G401 (cell line): ENCODE data around the gene CXCL8. TPM values are rescaled to one million over a fixed set of nuclear protein-coding genes. Genes with fewer than 3 reads are reported as not detected.

Source experiments
- DNase-seq: peaks from one replicate; pipeline ENCODE4 v3.0.0-alpha.2; 2015; ENCODE audit warnings: low spot score
- in situ Hi-C: cut with HindIII; loops from 2 replicates; pipeline ENCODE4 v1.10.0; 2016; ENCODE audit warnings: low sequenced_read_pairs, mixed read lengths
- total RNA-seq: library from RNA; depleted of rRNA; stranded (reverse); fragments of >200 nt; shearing (Covaris generic); gene quantifications from 2 replicates; pipeline ENCODE4 v1.2.3, GENCODE V29; 2014

CXCL8 gene
- total RNA-seq, 1 experiment from 2014 or later, result not detected

DNA sequence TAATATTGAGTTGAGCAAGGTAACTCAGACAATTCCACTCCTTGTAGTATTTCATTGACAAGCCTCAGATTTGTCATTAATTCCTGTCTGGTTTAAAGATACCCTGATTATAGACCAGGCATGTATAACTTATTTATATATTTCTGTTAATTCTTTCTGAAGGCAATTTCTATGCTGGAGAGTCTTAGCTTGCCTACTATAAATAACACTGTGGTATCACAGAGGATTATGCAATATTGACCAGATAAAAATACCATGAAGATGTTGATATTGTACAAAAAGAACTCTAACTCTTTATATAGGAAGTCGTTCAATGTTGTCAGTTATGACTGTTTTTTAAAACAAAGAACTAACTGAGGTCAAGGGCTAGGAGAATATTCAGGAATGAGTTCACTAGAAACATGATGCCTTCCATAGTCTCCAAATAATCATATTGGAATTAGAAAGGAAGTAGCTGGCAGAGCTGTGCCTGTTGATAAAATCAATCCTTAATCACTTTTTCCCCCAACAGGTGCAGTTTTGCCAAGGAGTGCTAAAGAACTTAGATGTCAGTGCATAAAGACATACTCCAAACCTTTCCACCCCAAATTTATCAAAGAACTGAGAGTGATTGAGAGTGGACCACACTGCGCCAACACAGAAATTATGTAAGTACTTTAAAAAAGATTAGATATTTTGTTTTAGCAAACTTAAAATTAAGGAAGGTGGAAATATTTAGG is 821 bp downstream of the CXCL8 start:
- DNase-seq, result no peak
- in situ Hi-C loops, result no loop called here

DNA sequence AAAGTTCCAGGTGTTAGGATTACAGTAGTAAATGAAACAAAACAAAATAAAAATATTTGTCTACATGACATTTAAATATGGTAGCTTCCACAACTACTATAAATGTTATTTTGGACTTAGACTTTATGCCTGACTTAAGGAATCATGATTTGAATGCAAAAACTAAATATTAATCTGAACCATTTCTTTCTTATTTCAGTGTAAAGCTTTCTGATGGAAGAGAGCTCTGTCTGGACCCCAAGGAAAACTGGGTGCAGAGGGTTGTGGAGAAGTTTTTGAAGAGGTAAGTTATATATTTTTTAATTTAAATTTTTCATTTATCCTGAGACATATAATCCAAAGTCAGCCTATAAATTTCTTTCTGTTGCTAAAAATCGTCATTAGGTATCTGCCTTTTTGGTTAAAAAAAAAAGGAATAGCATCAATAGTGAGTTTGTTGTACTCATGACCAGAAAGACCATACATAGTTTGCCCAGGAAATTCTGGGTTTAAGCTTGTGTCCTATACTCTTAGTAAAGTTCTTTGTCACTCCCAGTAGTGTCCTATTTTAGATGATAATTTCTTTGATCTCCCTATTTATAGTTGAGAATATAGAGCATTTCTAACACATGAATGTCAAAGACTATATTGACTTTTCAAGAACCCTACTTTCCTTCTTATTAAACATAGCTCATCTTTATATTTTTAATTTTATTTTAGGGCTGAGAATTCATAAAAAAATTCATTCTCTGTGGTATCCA is 1.6 kb downstream of the CXCL8 start:
- in situ Hi-C loops, result no loop called here

DNA sequence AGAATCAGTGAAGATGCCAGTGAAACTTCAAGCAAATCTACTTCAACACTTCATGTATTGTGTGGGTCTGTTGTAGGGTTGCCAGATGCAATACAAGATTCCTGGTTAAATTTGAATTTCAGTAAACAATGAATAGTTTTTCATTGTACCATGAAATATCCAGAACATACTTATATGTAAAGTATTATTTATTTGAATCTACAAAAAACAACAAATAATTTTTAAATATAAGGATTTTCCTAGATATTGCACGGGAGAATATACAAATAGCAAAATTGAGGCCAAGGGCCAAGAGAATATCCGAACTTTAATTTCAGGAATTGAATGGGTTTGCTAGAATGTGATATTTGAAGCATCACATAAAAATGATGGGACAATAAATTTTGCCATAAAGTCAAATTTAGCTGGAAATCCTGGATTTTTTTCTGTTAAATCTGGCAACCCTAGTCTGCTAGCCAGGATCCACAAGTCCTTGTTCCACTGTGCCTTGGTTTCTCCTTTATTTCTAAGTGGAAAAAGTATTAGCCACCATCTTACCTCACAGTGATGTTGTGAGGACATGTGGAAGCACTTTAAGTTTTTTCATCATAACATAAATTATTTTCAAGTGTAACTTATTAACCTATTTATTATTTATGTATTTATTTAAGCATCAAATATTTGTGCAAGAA is 2.3 kb downstream of the CXCL8 start:
- no peak for DNase-seq
- in situ Hi-C loops, result no loop called here

More for the DNA sequence above, 1.6 kb downstream of the CXCL8 start:
- DNase-seq, result no peak

DNA sequence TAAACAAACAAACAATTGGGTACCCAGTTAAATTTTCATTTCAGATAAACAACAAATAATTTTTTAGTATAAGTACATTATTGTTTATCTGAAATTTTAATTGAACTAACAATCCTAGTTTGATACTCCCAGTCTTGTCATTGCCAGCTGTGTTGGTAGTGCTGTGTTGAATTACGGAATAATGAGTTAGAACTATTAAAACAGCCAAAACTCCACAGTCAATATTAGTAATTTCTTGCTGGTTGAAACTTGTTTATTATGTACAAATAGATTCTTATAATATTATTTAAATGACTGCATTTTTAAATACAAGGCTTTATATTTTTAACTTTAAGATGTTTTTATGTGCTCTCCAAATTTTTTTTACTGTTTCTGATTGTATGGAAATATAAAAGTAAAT is 2.9 kb downstream of the CXCL8 start:
- DNase-seq, result no peak
- in situ Hi-C loops, result no loop called here

DNA sequence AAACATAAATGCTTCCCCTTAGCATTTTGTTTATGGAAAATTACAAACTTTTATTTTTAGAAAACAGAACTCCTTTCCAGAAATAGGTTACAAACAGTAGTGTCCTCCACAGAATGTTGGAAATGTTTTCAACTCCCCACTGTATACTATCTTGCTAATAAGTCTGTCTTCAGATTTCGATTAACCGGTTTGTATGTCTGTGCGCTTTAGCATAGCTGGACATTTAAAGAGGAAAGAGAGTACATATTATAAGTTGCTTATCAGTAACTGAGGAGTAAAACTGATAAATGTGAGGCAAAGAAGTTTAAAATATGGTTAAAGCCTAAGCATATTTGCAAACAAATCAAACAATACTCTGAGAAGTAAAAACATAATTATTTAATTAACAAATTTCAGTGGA is 3.4 kb downstream of the CXCL8 start:
- in situ Hi-C loops, result no loop called here
- DNase-seq, result no peak

DNA sequence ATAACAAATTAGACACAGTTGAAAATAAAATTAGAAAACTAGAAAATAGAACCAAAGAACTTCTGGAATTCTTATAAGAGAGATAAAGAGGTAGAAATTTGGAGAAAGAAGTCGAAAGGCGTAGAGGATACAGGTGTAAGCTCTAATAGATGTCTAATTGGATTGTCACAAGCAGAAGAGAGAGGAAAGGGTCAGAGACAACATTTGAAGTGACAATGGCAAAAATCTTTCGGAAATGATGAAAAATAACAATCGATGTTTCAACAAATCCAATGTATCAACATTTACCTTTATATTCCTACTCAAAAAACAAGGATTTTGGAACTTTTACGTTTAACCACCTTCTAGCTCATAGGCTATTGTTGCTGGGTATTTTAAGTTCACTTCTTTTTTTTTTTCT is 3.8 kb downstream of the CXCL8 start:
- in situ Hi-C loops, result no loop called here
- DNase-seq, result no peak

DNA sequence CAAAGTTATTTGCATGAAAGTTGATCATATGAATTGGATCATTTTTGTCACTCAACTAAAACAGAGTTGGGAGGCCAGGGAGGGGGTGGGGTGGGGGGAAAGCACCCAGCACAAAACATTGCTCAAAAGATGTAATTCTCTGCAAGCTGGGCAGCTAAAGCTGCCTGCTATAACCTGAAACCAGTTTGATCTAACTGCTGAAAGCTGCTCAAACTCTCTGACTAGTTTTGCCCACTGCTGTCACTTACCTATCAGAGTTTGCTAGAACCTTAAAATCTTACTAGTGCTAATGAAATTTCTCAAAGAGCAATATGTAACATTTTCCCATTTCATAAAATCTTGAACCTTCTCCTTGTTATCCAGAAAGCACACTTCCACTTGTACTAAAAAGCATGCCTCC is 10.4 kb downstream of the CXCL8 start:
- in situ Hi-C loops, result no loop called here
- DNase-seq, result no peak

DNA sequence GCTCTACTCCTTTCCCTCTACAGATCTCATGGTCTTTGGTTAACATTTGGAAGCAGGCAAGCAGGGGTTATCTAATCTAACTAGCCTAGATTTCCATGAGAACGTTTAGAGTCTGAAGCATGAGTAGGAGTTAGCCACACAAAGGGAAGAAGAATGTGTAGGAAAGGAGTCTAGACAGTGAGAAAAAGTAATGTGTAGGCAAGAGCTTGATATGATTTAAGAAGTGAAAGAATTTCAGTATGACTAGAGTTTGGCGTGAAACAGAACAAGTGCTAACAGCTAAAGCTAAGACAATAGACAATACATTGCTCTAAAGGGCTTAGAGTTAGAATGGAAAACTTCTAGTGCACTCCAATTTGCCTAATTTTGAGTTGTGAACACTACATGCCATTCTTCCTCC is 10.8 kb downstream of the CXCL8 start:
- in situ Hi-C loops, result no loop called here
- no peak for DNase-seq

DNA sequence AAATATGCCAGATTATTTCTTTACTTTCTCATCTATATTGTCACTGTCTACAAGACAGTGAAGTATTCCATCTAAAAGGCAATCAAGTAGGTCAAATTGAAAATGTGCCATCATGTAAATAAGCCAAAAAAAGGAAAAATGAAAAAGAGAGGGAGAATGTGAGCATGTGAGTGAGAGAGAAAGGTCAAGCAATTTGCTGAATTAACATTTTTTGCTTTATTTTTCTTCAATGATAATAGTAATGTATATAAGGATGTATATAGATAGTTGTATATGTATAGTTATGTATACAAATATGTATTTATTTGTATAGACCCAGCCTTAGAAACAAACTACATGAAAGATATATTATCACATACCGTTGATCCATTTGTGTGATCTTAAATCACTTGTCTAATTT is 11.5 kb downstream of the CXCL8 start:
- in situ Hi-C loops, result no loop called here
- DNase-seq, result no peak

DNA sequence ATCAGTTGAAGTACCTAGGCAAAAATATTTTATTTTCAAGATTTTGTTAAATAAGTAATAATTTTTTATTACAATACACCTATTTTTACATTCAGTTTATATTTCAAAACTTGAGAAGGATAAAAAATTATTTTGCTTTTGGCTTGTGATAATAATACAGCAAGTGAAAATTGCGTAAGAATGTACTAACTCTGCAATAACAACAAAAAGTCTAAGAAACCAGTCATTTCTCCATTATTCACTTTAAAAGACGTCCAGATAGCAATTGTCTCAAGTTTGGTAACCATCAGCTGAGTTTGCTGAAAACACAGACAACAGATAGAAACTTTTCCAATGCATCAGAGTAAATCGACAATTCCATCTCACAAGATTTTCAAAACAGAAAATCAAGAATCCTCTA is 12.1 kb downstream of the CXCL8 start:
- no peak for DNase-seq
- in situ Hi-C loops, result no loop called here

DNA sequence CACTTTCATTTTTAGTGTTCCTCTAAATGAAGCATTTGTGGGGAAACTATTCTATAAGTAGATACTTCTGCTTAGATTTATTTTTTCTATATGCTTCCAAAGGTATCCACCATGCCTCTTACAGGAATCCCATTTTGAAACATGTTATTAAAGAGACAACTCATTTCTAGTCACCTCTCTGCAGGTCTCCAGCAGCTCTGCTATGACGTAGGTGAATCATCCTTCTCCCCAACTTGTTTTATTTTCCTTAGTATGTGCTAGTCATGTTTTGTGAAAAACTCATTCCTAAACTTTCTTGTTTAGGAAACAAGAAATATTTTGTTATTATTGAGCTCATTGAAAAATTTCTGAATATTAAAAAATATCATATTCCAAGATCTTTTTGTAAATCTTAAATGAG is 12.8 kb downstream of the CXCL8 start:
- in situ Hi-C loops, result no loop called here
- no peak for DNase-seq

DNA sequence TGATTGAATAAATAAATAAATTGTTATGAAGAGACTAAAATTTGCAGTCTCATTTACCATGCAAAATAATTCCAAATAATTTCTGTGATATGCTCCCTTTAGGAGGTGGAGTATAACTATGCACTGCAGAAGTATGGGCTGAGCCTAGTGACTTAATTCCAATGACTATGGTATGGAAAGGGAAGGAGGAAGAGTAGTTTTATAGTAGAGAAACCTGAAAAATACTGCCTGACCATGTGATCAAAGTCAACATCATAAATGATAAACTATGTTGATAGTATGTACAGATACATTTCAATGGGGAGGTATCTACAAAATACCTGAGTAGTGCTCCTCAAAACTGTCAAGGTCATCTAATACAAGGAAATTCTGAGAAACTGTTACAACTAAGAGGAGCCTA is 14.6 kb downstream of the CXCL8 start:
- in situ Hi-C loops, result no loop called here
- DNase-seq, result no peak

DNA sequence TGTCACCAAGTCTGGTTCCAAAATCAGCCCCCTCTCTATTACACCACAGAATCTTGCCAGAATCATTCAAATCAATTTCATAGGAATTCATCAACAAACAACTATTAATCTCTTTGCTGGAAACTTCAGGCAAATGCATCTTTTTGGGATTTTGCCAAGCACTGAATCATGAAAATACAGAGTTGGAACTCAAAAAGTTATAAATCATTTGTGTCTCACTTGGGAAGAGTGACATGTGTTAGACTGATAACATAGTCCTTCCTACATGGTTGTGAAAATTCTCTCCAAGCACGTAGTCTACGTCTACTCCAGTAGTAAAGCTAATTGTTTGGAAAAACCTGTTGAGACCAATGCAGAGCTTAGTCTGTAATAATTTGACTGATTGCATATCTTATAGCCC is 19.0 kb downstream of the CXCL8 start:
- in situ Hi-C loops, result no loop called here
- no peak for DNase-seq

DNA sequence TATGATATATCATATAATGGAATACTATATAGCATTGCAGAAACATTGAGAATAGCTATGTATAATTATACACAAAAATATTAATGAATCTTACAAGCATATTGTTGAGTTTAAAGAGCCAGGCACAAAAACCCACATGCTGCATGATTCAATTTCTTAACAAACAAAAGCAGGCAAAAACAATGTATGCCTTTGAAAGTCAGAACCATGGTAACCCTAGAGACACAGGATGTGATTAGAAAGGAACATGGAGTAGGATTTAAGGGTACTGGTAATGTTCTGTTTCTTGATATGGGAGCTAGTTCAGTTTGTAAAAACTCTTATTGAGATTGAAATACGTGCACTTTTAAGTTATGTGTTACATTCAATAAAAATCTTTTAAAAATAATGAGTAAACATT is 21.5 kb downstream of the CXCL8 start:
- no peak for DNase-seq
- in situ Hi-C loops, result no loop called here

DNA sequence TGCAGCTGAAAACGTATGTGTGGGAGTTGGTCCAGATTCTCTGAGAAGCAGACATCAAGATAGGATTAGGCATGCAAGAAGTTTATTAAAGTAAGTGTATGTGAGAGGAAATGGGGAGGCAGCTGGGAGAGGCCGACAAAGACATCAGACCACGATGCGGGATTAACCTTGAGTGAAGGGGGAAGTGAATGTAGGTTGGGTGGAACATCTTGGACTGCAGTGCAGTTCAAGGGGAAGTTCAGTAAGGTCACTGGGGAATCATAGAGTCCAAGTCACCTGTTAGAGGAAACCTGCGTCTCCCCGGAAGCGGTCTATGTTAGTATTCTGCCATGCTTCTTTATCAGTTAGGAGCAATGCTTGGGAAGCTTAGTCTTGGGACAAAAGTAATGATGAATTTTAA is 22.0 kb downstream of the CXCL8 start:
- in situ Hi-C loops, result no loop called here

DNA sequence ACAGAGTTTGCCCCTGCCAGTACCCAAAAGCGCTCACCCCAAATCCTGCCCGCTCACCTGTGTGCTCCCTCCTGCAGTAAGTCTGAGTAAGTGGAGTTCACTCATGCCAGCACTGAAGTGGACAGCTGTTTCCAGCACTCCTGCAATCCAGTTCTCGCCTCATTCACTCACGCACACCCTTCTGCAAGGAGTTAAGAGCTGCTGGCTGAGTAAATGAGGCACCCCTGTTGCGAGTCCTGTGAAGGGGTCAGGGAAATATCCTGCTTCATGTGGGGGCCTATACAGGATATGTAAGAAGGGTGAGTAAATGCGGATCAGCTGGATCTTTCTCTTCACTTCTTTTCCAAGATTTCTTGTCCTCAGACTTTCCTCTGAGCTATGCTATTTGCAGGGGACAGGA is 23.5 kb downstream of the CXCL8 start:
- in situ Hi-C loops, result no loop called here
- DNase-seq, result no peak

More for the DNA sequence above, 22.0 kb downstream of the CXCL8 start:
- no peak for DNase-seq

DNA sequence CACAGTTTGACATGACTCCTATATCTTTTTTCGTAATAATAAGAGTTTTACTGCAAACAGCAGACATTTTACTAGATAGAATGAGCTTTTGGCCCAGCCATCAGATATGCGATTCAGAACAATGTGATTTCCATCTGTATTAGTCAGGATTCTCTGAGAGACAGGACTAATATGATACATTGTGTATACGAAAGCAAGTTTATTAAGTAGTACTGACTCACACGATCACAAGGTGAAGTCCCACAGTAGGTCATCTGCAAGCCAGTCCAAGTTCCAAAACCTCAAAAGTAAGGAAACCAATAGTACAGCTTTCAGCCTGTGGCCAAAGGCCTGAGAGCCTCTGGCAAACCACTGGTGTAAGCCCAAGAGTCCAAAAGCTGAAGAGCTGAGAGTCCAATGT is 24.1 kb downstream of the CXCL8 start:
- in situ Hi-C loops, result no loop called here

DNA sequence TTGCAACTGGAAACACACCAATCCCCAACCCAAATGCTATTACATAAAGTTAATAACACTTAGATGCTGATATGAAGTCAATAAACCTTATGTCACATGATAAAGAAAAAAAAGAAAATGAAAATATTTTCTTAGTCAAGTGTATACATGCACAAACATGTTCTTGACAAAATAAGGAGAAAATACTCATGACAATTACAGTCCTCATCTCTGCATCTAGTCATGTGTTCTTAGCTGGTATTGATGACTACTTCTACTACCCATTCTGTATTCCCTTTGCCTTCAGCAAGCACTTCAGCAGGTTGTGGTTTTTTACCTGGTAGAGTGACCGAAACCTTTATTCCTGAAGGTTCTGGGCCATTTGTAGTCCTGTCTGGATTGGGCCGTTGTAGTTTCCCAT is 24.9 kb downstream of the CXCL8 start:
- in situ Hi-C loops, result no loop called here

More for the DNA sequence above, 24.1 kb downstream of the CXCL8 start:
- DNase-seq, result no peak

DNA sequence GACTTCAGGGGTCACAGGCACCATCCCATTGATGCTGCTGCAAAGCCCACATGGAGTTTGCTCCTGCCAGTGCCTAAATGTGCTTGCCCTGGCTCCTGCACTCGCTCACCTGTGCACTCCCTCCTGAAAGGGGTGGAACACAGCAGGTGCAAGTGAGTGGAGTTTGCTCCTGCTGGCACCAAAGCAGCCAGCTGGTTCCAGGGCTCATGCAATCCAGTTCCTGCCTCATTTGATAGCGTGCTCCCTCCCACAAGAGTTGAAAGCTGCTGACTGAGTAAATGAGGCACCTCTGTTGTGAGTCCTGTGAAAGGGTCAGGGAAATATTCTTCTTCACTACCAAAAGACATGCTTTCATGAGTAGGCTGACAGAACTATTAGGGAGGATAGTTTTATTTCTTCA is 30.5 kb downstream of the CXCL8 start:
- DNase-seq, result no peak
- in situ Hi-C loops, result no loop called here

More for the DNA sequence above, 24.9 kb downstream of the CXCL8 start:
- no peak for DNase-seq

DNA sequence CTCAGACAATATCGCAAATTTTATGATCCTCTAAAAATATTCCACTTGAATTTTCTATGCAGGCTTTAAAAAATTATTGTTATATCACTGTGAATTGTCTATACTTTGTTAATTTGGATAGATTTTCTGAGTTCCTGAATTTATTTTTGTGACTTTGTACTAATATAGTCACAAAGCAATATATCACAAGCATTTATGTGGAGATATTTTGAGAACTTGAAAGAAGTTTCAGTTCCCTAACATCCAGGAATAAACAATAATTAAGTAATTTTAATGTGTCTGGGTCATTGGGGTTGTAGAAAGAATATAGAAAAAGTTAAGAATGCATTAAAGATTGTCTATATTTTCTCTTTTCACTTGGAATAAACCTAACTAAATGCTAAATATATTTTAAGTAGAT is 32.0 kb downstream of the CXCL8 start:
- in situ Hi-C loops, result no loop called here

More for the DNA sequence above, 32.0 kb downstream of the CXCL8 start:
- DNase-seq, result no peak
